Activated CD4-positive, alpha-beta T cell treated with anti-CD3 and anti-CD28 coated beads for 24 hours (primary cell): ENCODE results near the gene B3GAT2.
A peak's percentile ranks its signal among the peaks of the same experiment; 100 is the strongest.

Source experiments
- DNase-seq, 2 donors: peaks; one replicate each; pipeline ENCODE4 v3.0.0-alpha.2; 2020; ENCODE audit warnings: low read depth in 2 of 2

The B3GAT2 gene

DNA sequence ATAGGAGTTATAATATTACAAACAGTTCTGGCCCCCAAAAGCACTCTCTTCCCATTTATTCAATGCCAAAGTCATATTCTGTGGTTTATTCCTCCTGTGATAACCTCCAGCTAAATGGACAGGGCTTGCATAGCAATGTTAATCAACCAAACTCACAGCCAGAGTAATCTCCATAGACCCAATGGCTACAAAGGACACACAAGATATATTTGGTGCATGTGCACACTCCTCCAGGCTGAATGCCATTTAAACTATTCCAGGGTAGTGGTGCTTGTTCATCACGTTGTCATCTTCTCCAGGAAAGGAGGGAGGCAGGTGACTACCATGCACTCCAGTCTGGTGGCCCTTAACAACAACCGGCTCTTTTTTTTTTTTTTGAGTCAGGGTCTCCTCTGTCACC lies 56.8 kb downstream of the B3GAT2 start:
- no peak for DNase-seq

DNA sequence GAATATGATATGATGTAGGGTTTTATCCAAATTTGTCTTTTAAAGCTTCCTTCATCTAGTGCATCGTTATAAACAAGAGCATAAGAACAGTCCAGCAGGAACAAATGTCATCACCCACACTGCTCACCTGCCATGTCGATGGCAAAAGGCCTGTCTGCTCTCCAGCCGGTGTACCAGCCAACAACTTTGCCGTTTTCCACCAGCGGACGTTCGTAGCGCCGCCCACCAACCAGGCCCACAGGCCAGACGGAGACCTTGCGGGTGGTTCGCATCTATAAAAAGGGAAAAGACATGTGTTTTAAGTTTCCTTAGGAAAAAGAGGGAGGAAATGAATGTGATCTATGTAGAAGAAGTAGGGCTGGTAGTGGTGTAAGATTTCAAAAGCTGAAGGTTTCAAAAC lies 62.9 kb downstream of the B3GAT2 start:
- DNase-seq = no peak

DNA sequence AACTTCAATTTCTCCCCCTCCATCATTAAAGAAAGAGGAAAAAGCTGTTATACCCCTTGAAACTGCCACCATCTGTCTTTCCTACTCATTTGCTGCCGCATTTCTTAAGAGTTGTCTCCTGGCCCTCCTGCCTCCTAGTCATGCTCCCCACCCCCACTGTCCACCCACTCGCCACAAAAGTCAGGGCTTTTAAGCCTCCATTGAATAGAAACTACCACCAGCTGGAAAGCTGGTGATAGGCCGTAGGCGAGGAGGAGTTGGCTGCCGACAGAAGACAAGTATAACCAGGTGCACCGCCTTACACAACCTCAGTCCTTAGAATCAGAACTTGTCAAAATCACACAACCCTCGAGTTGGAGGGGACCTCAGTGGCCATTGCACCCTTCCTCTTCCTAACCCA lies 67.6 kb downstream of the B3GAT2 start:
- no peak for DNase-seq

DNA sequence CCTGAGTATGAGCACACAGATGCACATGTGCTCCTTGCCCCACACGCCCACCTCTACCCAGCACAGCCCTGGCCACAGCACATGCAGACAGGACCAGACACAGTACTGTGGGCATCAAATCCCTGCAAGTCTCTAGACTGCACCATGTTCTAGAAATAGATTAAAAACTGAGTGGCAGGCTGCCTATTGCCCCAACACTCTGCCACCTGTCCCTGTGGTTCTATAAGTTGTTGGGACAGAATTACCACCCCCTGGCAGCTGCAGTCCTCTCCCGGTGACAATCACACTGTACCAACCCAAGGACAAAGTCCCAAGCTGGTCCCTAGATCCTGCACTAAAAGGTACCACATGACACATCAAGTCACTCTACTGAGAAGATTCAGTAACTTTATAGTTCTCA lies 70.2 kb downstream of the B3GAT2 start:
- DNase-seq = no peak

GRCh38 chr6:70886071-70886470 lies 70.8 kb downstream of the B3GAT2 start:
- DNase-seq = no peak

GRCh38 chr6:70884074-70884983 lies 72.5 kb downstream of the B3GAT2 start:
- peak in 1 of 2 donors; percentile 43 for DNase-seq

DNA sequence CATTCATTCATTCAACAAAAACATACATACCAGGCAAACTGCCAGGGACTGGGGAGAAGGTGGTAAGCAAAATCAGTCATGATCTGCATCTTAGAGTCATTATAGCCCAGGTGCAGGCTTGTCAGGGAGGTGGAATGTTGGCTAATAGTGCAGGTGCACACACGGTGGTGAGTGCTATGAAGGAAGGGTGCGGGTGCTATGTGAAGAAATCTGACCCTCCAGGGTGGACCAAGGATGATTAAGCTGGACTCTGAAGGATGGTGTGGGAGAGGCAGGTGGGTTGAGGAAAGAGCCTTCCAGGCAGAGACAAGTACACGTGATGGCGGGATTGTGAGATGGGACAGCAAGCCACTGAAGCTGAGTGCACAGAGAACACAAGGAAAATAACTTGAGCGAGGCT lies 77.4 kb downstream of the B3GAT2 start:
- DNase-seq = no peak

GRCh38 chr6:70874181-70874913 lies 82.5 kb downstream of the B3GAT2 start:
- no peak for DNase-seq

DNA sequence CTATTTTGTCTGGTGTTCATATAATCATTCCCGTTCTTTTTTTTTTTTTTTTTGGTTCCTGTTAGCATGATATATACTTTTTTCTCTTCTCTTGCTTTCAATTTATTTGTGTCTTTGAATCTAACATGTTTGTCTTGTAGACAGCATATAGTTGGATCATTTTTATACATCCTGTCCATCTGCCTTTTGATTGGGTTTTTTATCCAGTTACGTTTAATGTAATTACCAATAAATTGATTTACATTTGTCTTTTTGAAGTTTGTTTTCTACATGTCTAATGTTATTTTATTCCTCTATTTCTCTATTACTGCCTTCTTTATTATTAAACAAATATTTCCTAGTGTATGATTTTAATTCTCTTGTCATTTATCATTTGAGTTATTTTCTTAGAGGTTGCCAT lies 84.4 kb downstream of the B3GAT2 start:
- no peak for DNase-seq

GRCh38 chr6:70864401-70864800 lies 92.5 kb downstream of the B3GAT2 start:
- no peak for DNase-seq

DNA sequence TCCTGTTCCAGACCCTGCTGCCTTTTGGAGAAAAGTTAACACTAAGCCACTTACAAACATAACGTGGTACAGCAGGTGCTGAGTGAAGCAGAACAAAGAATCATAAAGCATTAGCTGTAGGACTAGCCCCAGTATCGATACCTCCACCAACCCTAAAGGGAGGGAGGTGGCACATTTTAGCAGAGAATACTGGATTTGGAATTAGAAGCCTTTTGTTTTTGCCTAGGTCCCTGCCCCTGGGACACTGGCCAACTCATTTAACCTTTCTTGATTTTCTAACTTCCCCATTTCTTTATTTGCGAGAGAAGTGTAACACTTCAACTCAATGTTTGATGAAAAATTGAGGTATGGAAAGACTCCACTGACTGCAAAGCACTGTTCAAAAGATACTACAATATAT lies 93.5 kb downstream of the B3GAT2 start:
- no peak for DNase-seq

GRCh38 chr6:70860920-70861319 lies 95.9 kb downstream of the B3GAT2 start:
- no peak for DNase-seq

- no peak for DNase-seq
Observed at GRCh38 chr6:70860045-70860444, 96.8 kb downstream of the B3GAT2 start.

DNA sequence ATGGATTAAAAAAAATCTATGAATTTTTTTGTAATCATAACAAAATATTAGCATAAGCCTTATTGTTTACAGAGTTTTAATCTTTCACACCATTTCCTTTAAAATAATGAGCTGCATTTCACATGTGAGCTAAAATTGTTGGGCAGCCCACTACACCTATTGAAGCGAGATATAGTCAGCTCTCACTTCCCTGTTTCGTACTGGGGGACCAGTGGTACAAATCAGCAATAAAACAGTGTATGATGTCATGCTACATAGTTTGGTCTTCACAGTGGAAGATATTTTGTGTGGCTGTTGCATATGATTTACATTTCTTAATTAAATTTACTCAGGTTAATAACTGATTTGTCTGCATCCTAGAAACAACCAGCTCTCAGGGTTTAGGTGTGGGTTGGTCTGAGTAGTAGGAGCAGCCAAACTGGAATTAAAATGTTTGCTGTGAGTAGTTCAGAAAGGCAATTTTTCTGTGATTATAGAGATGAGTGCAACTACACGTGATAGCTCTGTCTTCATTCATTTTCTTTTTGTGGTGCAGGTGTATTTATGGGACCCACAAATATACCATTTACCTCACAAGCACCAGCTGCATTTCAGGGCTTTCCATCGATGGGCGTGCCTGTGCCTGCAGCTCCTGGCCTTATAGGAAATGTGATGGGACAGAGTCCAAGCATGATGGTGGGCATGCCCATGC lies 99.3 kb downstream of the B3GAT2 start:
- no peak for DNase-seq

- no peak for DNase-seq
Observed at GRCh38 chr6:70852667-70853246, 104.1 kb downstream of the B3GAT2 start.

DNA sequence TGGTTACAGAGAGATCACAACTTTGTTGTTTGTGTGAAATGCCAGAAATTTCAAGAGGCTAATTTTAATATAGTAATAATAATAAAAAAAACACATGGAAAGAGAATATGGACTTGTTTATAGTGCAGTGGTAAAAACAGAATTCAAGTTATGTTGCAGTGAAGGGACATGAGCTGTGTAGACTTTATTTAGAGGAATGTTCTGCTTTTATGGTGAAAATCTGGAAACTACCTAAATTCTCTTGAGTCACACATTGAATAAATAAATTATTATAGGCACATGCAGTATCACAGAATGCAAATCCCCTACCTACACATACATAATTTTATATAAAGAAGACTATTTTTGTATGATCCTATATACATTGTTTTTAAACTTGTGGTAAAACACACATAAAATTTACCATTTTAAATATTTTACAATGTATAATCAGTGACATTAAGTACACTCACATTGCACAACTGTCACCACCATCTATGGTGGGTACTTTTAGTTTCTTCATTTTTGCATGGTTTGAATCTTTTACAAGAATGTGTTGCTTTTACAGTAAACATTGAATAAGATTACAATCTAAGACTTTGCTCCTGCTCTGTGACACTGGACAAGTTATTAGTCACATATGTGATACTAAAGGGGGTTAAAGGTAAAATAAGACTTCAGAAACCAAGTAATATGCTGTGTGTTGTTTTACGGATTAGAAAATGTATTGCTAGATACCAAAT lies 107.4 kb downstream of the B3GAT2 start:
- no peak for DNase-seq

DNA sequence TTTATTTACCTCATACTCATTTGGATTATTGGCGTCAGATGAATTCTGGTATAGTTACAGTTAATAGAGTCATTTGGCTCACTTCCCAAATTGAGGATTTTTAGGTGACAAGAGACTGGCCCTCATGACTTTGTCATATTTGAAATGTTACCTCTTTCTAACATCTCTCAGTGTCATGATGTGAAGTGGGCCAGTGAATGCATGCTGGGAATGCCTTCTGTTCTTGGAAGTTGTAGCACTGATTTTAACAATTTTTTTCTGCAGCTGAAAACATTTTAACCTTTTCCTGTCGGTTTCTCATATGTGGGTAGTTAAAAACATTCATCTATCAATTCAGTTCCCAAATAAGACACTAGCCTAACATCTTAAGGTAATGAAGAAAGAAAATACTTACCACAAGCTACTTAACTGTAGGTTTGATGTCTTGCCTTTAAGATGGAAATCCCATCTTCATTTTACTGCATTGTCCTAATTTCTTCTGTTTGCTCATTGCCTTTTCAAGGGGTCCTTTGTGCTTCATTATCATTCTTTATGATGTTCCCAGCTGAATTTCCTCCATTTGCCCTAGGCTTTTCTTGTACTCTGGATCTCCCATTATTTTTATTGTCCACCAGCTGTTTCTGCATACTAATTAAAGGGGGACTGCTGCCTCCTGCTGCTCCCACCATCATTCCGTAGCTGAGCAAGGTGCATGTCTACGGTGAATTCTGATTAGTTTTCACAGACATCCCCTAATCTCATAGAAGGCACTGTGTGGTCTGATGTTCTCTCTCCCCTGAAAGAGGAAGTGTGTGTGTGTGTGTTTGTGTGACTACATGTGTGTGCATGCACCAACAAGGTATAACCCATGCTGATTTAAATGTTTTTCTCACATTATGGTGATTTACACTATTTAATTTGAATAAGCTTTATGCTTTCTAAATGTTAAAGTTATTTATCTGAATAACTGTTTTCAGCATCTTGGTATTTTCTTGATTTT lies 109.5 kb downstream of the B3GAT2 start:
- DNase-seq = no peak

DNA sequence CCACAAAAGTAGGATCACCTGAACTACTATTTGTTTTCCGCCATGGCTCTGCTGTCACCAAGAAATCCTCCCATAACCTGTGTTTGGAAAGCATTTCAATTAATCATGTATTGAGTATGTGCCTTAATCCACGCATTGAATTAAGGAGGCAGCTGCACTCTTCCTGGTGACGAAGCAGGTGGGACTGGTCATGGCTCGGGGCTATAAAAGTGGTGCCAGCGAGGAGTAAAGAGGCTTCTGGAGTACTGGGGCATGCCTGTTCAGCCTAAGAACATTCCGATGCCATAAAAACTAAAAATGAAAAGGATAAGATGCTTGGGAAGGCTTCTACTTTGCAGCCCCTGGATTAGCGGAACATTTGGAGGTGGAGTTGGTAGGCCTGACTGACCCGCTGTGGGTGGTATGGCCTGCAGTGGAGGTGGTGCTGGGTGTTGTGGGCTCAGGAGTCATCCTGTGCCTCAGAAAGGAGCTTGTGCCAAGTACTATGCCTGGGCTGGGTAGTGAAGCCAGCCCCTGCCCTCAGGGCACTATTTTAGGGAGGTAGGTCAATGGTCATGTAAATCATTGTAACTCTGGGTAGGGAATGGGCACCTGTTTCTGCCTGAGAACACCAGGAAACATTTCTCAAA lies 110.5 kb downstream of the B3GAT2 start:
- DNase-seq = no peak

- DNase-seq = no peak
Observed at GRCh38 chr6:70844301-70844700, 112.6 kb downstream of the B3GAT2 start.
